Measurements from ENCODE around the gene OR5AR1.
"Not testable (repeated sequence)": the region's sequence is repeated elsewhere in the genome, so short reads cannot be mapped to it uniquely, and the experiment has no call there.

Gene OR5AR1

GRCh38 chr11:56663386-56663785 lies at the start of gene OR5AR1:
OR5AR1 (plus strand) TSS chr11:56663686; CDS start chr11:56663686, 0 bp downstream.
- no peak for TF ChIP-seq POLR2A (IDR thresholded peaks at IDR 0.05; ENCODE audit: low read length)
- no peak for TF ChIP-seq GATA1 (IDR thresholded peaks at IDR 0.05; ENCODE audit: low read depth, low read length)
- no peak for DNase-seq

DNA sequence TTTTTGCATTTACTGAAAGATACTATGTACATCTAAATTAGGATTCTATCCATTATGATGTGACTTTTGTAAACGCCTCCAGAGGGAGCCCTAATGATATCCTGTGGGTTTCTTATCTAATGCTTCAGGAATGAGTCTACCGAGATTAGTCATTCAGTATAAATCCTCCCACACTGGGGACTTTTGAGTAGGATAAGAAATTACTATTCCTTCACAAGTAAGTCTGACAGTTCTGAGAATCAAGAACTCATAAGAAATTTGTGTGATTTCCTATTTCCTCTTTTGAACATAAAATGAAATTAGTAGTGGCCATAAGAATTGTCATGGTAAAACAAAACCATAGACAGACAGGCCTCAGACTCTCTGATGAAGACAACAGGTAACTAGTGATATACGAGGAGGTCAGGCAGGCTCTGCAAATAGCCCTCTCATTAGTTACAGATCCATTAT lies 38.8 kb upstream of the OR5AR1 start:
- TF ChIP-seq POLR2A (IDR thresholded peaks at IDR 0.05; ENCODE audit: low read length) (no peak), GATA1 (IDR thresholded peaks at IDR 0.05; ENCODE audit: low read depth, low read length) (no peak)
- peak; percentile 5 to 28 for DNase-seq

DNA sequence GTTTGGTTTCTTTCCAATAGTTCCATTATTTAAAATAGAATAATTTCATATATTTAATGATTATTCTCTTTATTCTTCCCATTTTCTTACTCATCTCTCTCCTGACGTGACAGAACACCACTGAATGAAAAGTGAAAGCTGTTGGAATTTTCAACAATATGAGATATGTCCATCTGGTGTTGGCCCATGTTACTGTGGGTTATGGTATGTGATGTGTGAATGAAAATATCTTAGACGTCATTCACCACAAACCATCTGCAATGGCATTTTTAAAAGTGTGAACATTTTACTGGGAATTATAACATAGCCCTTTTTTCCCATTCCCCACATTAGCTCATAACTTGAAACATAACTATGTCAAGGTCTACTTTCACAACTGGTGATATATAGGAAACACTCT lies 37.5 kb upstream of the OR5AR1 start:
- no peak for DNase-seq
- TF ChIP-seq GATA1 (IDR thresholded peaks at IDR 0.05; ENCODE audit: low read depth, low read length): no peak
- no peak for TF ChIP-seq POLR2A (IDR thresholded peaks at IDR 0.05; ENCODE audit: low read length)

DNA sequence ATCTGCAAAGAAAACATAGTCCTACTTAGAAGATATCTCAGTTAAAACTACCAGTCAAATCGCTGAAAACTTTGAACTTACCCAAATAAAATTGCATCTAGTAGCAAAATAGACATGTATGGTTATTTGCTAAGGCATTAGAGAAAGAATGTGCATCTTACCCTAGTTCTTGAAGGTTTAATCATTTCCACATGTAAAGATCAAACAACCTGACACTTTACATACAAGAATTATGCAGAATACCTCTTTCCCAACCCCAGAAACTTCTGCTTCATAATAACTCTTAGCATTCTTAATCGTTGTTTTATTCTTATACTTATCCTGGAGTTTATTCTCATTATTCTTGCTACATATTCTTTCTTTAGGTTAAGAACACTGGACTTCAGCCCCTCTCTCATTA lies 31.2 kb upstream of the OR5AR1 start:
- no peak for DNase-seq
- TF ChIP-seq POLR2A (IDR thresholded peaks at IDR 0.05; ENCODE audit: low read length): no peak
- no peak for TF ChIP-seq GATA1 (IDR thresholded peaks at IDR 0.05; ENCODE audit: low read depth, low read length)

DNA sequence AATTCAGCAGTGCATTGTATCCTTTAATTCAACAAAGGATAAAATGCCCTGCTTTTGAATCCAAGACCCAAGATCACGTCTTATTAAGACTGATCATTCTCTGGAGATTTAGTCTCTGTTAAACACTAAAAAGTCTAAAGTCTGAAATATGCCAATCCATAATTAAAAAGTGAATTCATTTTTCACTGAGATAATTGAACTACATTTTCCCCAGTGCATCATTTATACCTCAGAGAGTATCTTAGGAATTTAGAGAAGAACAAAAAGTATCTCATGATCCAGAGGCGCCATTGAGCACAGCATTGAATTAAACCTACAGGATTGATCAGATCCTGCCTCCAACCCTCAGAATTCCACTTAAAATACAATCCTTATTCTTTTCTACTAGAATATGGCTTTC lies 26.6 kb upstream of the OR5AR1 start:
- TF ChIP-seq POLR2A (IDR thresholded peaks at IDR 0.05; ENCODE audit: low read length): no peak
- TF ChIP-seq GATA1 (IDR thresholded peaks at IDR 0.05; ENCODE audit: low read depth, low read length): no peak
- DNase-seq: no peak

- no peak for DNase-seq
- TF ChIP-seq GATA1 (IDR thresholded peaks at IDR 0.05; ENCODE audit: low read depth, low read length) (no peak), POLR2A (IDR thresholded peaks at IDR 0.05; ENCODE audit: low read length) (no peak)
Observed at GRCh38 chr11:56637500-56637899, 26.0 kb upstream of the OR5AR1 start.

DNA sequence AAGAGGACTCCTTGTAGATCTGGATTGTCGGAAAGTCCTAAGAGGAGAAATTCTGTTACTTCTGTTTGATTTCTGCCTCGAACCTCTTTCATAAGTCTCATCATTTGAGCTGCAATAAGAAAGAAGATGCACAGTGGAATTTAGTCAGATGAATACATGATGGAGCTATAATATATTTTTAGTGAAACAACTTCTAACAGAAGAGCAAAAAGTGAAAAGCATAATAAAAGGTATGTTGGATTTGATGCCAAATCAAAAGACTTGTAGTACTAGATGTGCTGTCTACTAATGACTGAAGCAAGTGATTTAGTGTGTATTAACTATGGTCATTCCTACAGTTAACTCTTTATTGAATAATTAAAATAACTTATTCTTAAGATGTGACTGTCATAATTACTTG lies 21.1 kb upstream of the OR5AR1 start, which contains the start of gene OR5AP2:
OR5AP2 (minus strand) TSS at position 101 of the 400 bp plus-strand sequence; CDS start at position 101, 0 bp downstream.
- no peak for TF ChIP-seq POLR2A (IDR thresholded peaks at IDR 0.05; ENCODE audit: low read length)
- no peak for TF ChIP-seq GATA1 (IDR thresholded peaks at IDR 0.05; ENCODE audit: low read depth, low read length)
- DNase-seq: no peak

DNA sequence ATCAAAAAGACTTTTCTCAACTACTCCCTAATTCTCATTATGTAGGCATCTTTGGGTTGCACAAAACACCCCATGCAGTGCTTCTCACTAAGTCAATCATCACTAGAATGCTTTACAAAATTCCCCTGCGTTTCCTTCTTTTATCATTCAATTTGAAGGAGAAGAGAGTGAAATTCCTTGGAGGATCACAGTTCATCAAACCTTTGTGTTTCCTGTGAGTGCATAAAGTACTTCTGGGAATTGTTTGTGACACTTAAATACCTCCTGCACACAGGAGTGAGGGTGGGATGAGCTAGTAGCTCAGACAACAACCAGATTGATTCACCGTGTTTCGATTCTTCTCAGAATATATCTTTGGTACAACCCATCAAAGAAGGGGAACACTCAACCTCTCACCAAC lies 3.7 kb upstream of the OR5AR1 start:
- TF ChIP-seq POLR2A (IDR thresholded peaks at IDR 0.05; ENCODE audit: low read length) (no peak), GATA1 (IDR thresholded peaks at IDR 0.05; ENCODE audit: low read depth, low read length) (no peak)
- DNase-seq: no peak

- DNase-seq: no peak
- TF ChIP-seq POLR2A (IDR thresholded peaks at IDR 0.05; ENCODE audit: low read length) (no peak), GATA1 (IDR thresholded peaks at IDR 0.05; ENCODE audit: low read depth, low read length) (no peak)
Observed at GRCh38 chr11:56670984-56671383, 7.5 kb downstream of the OR5AR1 start.

- DNase-seq: no peak
- no peak for TF ChIP-seq POLR2A (IDR thresholded peaks at IDR 0.05; ENCODE audit: low read length)
- no peak for TF ChIP-seq GATA1 (IDR thresholded peaks at IDR 0.05; ENCODE audit: low read depth, low read length)
Observed at GRCh38 chr11:56688554-56689100, 25.1 kb downstream of the OR5AR1 start.

GRCh38 chr11:56691179-56691578 lies 27.7 kb downstream of the OR5AR1 start:
- DNase-seq: not testable (repeated sequence)

DNA sequence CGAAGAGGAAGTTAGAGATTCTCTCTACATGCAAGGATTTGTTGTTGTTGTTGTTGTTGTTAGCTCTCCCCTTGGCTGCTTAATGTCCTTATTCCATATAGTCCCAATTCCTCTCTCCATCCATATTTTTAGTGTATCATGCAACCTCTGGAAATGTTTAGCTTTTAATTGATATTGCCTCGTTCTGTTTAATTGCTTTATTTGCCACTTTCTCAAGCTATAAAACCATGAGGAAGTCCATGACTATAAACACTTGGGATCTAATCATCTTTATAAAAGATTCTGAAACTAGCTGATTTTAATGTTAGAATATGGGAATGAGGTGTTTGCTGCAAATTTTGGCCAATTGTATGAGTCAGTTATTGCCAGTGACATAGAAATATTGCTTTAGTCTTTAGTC lies 29.9 kb downstream of the OR5AR1 start:
- DNase-seq: no peak
- TF ChIP-seq POLR2A (IDR thresholded peaks at IDR 0.05; ENCODE audit: low read length) (no peak), GATA1 (IDR thresholded peaks at IDR 0.05; ENCODE audit: low read depth, low read length) (no peak)

DNA sequence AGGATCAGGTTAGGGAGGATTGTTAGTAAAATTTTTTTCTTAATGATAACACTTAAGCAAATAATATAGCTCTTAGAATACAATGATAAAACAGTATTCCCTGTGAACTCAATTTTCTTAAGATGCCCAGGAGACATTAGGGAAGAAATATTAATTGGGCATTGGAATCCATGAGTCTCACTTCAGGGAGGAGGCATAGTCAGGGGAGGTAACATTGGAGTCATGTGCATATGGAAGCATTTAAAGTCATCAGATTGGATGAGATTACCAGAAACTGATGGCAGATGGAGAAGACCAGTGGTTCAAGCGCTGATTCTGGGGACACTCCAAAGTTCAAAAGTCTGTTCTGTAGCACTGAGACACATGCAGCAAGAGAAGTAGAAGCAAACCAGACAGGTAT lies 35.3 kb downstream of the OR5AR1 start, which contains the start of gene OR9G1:
OR9G1 (plus strand) TSS at position 301 of the 400 bp plus-strand sequence. CDS start 1,293 bp downstream, outside the sequence.
- TF ChIP-seq POLR2A (IDR thresholded peaks at IDR 0.05; ENCODE audit: low read length): no peak
- no peak for DNase-seq

DNA sequence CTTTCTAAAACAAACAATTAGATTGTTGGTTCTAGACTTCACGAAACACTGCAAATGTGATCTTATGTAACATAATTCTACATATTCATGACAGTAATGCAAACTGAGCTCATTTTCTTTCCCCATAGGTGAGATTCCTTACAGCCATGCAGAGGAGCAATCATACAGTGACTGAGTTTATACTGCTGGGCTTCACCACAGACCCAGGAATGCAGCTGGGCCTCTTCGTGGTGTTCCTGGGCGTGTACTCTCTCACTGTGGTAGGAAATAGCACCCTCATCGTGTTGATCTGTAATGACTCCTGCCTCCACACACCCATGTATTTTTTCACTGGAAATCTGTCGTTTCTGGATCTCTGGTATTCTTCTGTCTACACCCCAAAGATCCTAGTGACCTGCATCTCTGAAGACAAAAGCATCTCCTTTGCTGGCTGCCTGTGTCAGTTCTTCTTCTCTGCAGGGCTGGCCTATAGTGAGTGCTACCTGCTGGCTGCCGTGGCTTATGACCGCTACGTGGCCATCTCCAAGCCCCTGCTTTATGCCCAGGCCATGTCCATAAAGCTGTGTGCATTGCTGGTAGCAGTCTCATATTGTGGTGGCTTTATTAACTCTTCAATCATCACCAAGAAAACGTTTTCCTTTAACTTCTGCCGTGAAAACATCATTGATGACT lies 36.9 kb downstream of the OR5AR1 start:
- TF ChIP-seq POLR2A (IDR thresholded peaks at IDR 0.05; ENCODE audit: low read length): no peak
- no peak for TF ChIP-seq GATA1 (IDR thresholded peaks at IDR 0.05; ENCODE audit: low read depth, low read length)
- no peak for DNase-seq

- DNase-seq: no peak
- TF ChIP-seq GATA1 (IDR thresholded peaks at IDR 0.05; ENCODE audit: low read depth, low read length) (no peak), POLR2A (IDR thresholded peaks at IDR 0.05; ENCODE audit: low read length) (no peak)
Observed at GRCh38 chr11:56700914-56701485, 37.5 kb downstream of the OR5AR1 start.
